Measurements from ENCODE around the gene SAMD11. TPM values are rescaled to one million over a fixed set of nuclear protein-coding genes. Genes with fewer than 3 reads are reported as not detected.

The SAMD11 gene
- polyA plus RNA-seq, 2 of the 4 experiments (the other 2 are of a cell fraction), result 22.4 to 52.8 TPM

DNA sequence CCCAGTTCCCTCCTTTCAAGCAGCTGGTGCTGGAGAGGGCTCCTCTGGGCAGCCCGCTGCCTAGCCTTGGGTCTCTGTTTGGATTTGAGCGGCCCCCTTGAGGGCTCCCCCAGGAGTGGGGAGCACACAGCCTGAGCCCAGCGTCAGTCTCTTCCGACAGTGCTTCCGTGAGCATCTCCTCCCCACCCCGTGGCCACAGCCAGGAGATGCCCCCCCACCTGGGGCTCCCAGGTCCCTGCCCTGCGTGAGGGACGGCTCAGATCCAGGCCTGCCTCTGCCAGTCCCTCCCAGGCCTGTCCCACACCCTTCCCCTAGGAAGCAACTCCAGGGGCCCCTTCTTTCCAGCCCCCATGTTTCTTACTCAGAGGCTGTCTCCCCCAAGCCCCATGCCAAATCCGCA lies 3.5 kb downstream of the SAMD11 start:
- WGBS (ENCODE audit: missing lambda C conversion rate), result 100% methylated on average over 1 of the region's 9 CpGs

GRCh38 chr1:927748-928147 lies 4.0 kb downstream of the SAMD11 start:
- FAIRE-seq (no peak), ATAC-seq (no peak), DNase-seq (ENCODE audit: low read depth in 1 of 2, low spot score in 1 of 2) (no peak)
- CTCF ChIA-PET, result interaction anchor here (6.9 kb wide), 1 partner anchor 14 kb away, joined by 84 read pairs; no protein-coding TSS in a partner anchor
- POLR2A ChIA-PET, result no interaction called here
- Histone ChIP-seq H3K27ac (0 out of 6 replicates have a peak overlapping the region, but pooled peaks of 1 of the 2 experiments have one; percentile 12), H3K9me3 (no peaks in the 10 kb centered on the region), H3K4me3 (no peak overlapping the region), H3K4me2 (peak overlapping the region; percentile 14; the same call in 1 of the 3 replicates), H3K4me1 (peaks cover 31% of the 10 kb centered on the region)
- no peak for TF ChIP-seq KDM5A (IDR thresholded peaks at IDR 0.05)
- TF ChIP-seq, protein P1, sequence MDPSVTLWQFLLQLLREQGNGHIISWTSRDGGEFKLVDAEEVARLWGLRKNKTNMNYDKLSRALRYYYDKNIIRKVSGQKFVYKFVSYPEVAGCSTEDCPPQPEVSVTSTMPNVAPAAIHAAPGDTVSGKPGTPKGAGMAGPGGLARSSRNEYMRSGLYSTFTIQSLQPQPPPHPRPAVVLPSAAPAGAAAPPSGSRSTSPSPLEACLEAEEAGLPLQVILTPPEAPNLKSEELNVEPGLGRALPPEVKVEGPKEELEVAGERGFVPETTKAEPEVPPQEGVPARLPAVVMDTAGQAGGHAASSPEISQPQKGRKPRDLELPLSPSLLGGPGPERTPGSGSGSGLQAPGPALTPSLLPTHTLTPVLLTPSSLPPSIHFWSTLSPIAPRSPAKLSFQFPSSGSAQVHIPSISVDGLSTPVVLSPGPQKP (IDR thresholded peaks at IDR 0.05; ENCODE audit: low read depth, low read length), result no peak
- TF ChIP-seq EP300 (IDR thresholded peaks at IDR 0.05), result no peak
- TF ChIP-seq JUNB (IDR thresholded peaks at IDR 0.05), result no peak
- TF ChIP-seq, protein P2, sequence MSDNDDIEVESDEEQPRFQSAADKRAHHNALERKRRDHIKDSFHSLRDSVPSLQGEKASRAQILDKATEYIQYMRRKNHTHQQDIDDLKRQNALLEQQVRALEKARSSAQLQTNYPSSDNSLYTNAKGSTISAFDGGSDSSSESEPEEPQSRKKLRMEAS (IDR thresholded peaks at IDR 0.05), result no peak
- TF ChIP-seq JUN (IDR thresholded peaks at IDR 0.05), result no peak
- TF ChIP-seq BCL3 (IDR thresholded peaks at IDR 0.05), result no peak
- TF ChIP-seq HOXB13 (CRISPR knock-in tag; IDR thresholded peaks at IDR 0.05; ENCODE audit: low read depth), result no peak
- 96% methylated on average over 7 of the region's 10 CpGs for WGBS (ENCODE audit: missing lambda C conversion rate)

More for the DNA sequence above, 3.5 kb downstream of the SAMD11 start:
- TF ChIP-seq KDM1A (IDR thresholded peaks at IDR 0.05; ENCODE audit: low read depth) (no peak), ZNF302 (CRISPR knock-in tag; IDR thresholded peaks at IDR 0.05) (no peak), NR3C1 (IDR thresholded peaks at IDR 0.05) (no peak), SMC3 (IDR thresholded peaks at IDR 0.05) (no peak), CHD2 (IDR thresholded peaks at IDR 0.05; ENCODE audit: low read length, partially characterized antibody) (no peak), JUN (IDR thresholded peaks at IDR 0.05) (no peak), NPAS2 (CRISPR knock-in tag; IDR thresholded peaks at IDR 0.05; ENCODE audit: borderline replicate concordance) (no peak), POLR2A (IDR thresholded peaks at IDR 0.05; ENCODE audit: low read length) (no peak), HEYL (CRISPR knock-in tag; IDR thresholded peaks at IDR 0.05) (no peak), POLR2AphosphoS2 (conservative IDR thresholded peaks at IDR 0.05; ENCODE audit: low read length) (no peak), RARB (CRISPR knock-in tag; IDR thresholded peaks at IDR 0.05) (no peak), MYC (IDR thresholded peaks at IDR 0.05; ENCODE audit: borderline replicate concordance, low read length) (no peak), MAFK (IDR thresholded peaks at IDR 0.05; ENCODE audit: partially characterized antibody) (no peak), ESRRA (IDR thresholded peaks at IDR 0.05; ENCODE audit: borderline replicate concordance, low read length) (no peak)
- TF ChIP-seq, protein P3, sequence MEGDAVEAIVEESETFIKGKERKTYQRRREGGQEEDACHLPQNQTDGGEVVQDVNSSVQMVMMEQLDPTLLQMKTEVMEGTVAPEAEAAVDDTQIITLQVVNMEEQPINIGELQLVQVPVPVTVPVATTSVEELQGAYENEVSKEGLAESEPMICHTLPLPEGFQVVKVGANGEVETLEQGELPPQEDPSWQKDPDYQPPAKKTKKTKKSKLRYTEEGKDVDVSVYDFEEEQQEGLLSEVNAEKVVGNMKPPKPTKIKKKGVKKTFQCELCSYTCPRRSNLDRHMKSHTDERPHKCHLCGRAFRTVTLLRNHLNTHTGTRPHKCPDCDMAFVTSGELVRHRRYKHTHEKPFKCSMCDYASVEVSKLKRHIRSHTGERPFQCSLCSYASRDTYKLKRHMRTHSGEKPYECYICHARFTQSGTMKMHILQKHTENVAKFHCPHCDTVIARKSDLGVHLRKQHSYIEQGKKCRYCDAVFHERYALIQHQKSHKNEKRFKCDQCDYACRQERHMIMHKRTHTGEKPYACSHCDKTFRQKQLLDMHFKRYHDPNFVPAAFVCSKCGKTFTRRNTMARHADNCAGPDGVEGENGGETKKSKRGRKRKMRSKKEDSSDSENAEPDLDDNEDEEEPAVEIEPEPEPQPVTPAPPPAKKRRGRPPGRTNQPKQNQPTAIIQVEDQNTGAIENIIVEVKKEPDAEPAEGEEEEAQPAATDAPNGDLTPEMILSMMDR (IDR thresholded peaks at IDR 0.05), result no peak
- POLR2A ChIA-PET, result no interaction called here
- Histone ChIP-seq H3K4me3 (no peak overlapping the region), H3K9me3 (no peaks in the 10 kb centered on the region), H3K4me1 (peaks cover 36% of the 10 kb centered on the region), H3K4me2 (peak overlapping the region; percentile 14; the same call in 1 of the 3 replicates), H3K27ac (peak overlapping the region in 1 of 2 experiments; percentile 97; a peak in 1 of 6 replicates)
- DNase-seq (ENCODE audit: low read depth in 1 of 2, low spot score in 1 of 2), result no peak
- ATAC-seq, result no peak
- no peak for FAIRE-seq
- CTCF ChIA-PET, result interaction anchor here (6.9 kb wide), 1 partner anchor 14 kb away, joined by 84 read pairs; no protein-coding TSS in a partner anchor
